GM12891 (cell line): Measurements from ENCODE around the gene LITAFD.
A peak's percentile ranks its signal among the peaks of the same experiment; 100 is the strongest.

ENCODE experiments used
- POLR2A ChIP-seq: IDR thresholded peaks from 2 replicates; pipeline ENCODE4 v1.6.1; 2011; ENCODE audit warnings: low read depth, low read length, control low read depth
- POLR2AphosphoS5 ChIP-seq: IDR thresholded peaks from 2 replicates; pipeline ENCODE4 v1.6.1; 2011; ENCODE audit warnings: low read depth, low read length, control low read depth
- TAF1 ChIP-seq: IDR thresholded peaks from 2 replicates; pipeline ENCODE4 v1.6.1; 2011; ENCODE audit warnings: low read depth, low read length, control low read depth

DNA sequence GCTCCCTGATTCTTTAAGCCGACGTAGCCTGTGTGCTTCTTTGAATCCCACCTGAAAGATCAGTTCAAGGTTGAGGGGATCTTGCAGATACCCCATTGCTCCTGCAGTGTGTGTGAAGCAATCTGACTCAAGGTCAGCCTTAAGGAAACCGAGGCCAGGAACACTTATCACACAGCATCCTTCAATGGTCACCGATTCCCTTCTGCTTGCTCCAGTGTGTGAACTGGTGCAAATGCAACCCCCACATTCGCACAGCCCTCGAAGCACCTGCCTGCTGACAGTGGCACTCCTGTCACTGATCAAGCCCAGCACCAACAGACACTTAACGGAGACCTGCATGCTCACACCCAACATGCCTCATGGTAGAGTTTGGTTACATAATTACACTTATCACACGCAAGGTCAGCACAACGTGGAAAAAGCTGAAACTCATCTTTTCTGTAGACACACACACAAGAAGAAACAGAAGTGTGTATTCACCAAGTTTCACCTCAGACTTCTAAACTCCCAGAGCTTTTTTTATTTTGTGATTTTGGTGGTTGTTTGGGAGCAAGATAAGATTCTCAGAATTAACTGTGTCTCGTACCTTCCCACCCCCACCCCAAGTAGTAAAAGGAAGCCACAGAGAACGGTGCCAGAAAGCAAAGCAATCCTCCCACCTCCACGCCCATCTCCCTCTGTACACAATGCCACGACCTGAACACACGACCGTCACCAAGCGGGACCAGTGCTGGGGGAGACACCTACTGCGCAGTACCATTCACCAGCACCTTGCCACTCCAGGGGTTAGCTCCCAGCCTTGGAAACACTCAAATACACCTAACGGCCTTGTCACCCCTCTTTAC lies 37.2 kb downstream of the LITAFD start:
- TF ChIP-seq POLR2A = 0 out of 2 replicates have a peak, but pooled peaks have one; percentile 35
- no peak for TF ChIP-seq POLR2AphosphoS5
- TF ChIP-seq TAF1 = no peak
